Right lung (tissue), 5 donors: ENCODE data around the gene REG3G. TPM values are rescaled to one million over a fixed set of nuclear protein-coding genes. Genes with fewer than 3 reads are reported as not detected.
A peak's percentile ranks its signal among the peaks of the same experiment; 100 is the strongest.
"Not testable (repeated sequence)": the region's sequence is repeated elsewhere in the genome, so short reads cannot be mapped to it uniquely, and the experiment has no call there.

Source experiments
- DNase-seq, 2 donors: peaks; one replicate each; pipeline ENCODE4 v3.0.0-alpha.2; 2013
- polyA plus RNA-seq, 5 donors: library from polyadenylated mRNA; unstranded; fragments of 120-200 nt; gene quantifications; one replicate each; pipeline versions ENCODE4 v1.2.1 to v1.2.3, GENCODE V29; 2013; ENCODE audit warnings: inconsistent platforms in 1 of 5, low replicate concordance in 1 of 5; ENCODE audit not compliant: insufficient read length in 5 of 5, insufficient read depth in 1 of 5

The REG3G gene
- polyA plus RNA-seq, 5 donors = not detected

DNA sequence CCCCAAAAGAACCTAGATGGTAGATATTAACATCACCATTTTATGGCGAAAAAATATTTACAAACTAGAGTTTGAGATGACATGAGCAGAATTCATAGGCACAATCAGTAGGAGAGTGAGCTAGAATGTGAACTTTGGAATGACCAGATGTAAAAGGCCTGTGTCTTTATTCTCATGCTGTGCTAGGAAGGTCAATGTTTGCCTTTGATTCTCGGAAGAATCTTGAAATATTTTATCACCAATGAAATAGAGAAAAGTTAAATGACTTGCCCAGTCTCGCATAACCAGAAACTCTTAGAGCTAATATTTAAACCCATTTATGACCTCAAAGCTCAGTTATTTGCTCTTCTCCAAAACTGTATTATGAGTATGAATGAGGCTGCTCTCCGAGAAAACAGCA is 9.2 kb upstream of the REG3G start:
- no peak for DNase-seq

DNA sequence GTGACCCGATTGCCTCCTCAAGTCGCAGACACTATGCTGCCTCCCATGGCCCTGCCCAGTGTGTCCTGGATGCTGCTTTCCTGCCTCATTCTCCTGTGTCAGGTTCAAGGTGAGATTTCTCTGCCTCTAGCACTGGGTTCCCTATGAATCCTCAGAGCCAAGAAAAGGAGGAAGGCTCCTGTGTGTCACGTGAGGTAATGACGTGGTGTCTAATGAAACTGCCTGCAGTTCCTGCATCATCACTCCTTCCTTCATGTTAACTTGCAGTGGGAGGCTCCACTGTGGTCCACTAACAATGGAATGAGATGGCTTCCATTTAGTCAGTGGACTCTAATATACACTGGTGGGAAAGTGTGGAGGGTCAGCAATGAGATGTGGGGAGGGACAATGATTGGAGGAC is 559 bp downstream of the REG3G start:
- DNase-seq = no peak

DNA sequence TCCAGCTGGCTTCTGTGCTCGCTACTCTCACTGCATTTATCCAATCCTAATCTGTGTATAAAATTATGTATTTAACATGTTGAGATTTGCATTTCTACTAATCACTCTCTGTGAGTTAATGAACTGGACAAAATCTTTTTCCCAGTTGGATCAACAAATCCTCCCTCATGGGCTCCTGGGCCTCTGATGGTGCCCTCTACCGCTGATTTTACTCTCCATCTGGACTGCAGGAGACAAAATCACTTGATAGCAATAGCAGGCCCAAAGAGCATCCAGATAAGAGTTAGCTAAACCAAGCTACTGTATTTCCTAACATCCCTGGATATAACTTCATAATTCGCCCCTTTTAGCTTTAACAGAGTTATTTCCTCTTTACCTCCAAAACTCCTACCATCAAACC is 14.4 kb downstream of the REG3G start:
- DNase-seq = no peak

DNA sequence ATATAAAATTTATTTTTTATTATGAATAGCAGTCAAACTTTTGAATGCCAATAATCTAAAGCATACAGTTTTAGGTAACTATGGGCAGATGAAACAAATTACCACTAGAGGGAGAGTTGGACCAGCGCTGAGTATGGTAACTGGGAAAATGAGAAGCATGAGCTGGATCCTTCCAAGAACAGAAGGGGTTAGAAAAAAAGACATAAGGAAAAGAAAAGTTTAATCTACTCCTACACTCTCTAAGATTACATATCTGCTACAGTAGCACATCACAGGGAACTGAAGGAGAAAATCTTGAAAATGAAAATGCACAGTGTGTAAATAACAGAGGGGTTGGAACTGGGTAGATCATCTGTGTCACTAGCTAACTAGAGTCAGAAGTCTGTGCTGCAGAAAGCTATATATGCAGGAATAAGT is 15.5 kb downstream of the REG3G start:
- DNase-seq = peak in 1 of 2 donors; percentile 4

DNA sequence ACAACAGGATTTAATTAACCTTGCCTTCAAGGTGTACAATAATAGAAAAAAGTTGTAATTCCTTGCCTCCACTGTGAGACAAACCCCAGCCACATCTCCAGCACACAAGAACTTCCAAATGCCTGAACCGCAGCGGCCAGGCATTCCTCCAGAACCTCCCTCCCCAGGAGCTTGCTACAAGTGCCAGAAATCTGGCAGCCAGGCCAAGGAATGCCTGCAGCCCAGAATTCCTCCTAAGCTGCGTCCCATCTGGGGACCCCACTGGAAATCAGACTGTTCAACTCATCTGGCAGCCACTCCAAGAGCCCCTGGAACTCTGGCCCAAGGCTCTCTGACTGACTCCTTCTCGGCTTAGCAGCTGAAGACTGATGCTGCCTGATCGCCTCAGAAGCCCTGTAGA is 28.0 kb downstream of the REG3G start:
- DNase-seq = not testable (repeated sequence)

DNA sequence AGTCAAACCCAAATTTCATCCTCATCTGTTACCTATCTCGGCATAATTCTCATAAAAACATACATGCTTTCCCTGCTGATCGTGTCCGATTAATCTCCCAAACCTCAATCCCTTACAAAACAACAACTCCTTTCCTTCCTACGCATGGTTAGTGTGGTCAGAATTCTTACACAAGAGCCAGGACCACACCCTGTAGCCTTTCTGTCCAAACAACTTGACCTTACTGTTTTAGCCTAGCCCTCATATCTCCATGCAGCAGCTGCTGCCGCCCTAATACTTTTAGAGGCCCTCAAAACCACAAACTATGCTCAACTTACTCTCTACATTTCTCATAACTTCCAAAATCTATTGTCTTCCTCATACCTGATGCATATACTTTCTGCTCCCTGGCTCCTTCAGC is 29.3 kb downstream of the REG3G start:
- not testable (repeated sequence) for DNase-seq

DNA sequence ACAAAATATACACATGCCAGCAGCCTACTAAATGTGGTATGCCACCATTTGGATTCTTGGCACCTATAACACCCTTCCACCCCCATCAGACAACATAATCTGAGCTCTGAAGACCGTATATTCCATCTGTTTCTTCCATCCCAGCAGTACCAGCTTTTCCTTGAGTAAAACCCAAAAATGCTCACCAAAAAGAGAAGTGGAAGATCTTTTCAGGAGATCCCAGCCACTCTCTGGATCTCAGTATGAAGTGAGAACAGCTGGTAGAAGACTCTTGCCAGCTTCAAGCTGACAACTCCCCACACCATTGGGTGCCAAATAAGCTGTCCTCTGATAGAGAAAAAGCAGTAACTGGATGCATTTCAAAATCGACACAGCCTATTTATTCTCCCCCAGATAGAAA is 39.7 kb downstream of the REG3G start:
- no peak for DNase-seq

DNA sequence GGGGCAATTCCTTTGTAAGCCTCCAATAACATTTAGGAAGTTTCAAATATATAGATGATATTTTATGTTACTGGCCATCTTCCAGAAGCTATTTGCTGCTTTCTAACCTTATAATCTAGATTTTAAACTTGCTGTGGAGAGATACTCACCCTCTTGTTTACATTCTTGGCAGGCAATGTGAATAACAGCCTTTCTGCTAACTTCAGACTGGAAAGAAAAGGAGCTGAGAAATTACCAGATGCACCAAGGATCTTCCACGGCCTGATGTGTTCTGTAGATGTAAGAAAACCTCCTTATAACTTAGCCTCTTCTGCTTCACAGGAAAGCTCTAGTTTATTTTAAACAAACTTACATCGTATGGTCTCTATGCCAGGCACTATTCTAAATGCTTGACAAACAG is 45.6 kb downstream of the REG3G start:
- no peak for DNase-seq

Other genes with a start within 250 kb of the REG3G start
- gene REG1B, start 62.3 kb downstream of the REG3G start, polyA plus RNA-seq = not detected
- not detected for gene REG1A, start 94.8 kb downstream of the REG3G start, polyA plus RNA-seq
- not detected for gene REG3A, start 134.1 kb downstream of the REG3G start, polyA plus RNA-seq